NCI-H128 (cell line): ENCODE results near the gene TRIM27.
"Not testable (repeated sequence)": the region's sequence is repeated elsewhere in the genome, so short reads cannot be mapped to it uniquely, and the experiment has no call there.

Source experiments
- DNase-seq: peaks from one replicate; lab custom pipeline; 2025; ENCODE audit not compliant: unreplicated experiment; lab: John Stamatoyannopoulos, UW

The TRIM27 gene

GRCh38 chr6:28923318-28924102, at the start of gene TRIM27:
Gene TRIM27, minus strand, starts transcription at chr6:28923985. Its CDS starts 353 bp downstream, at chr6:28923632.
- peak; percentile 54 for DNase-seq

- not testable (repeated sequence) for DNase-seq
Measured at GRCh38 chr6:28970056-28970455, 46.3 kb upstream of the TRIM27 start.

DNA sequence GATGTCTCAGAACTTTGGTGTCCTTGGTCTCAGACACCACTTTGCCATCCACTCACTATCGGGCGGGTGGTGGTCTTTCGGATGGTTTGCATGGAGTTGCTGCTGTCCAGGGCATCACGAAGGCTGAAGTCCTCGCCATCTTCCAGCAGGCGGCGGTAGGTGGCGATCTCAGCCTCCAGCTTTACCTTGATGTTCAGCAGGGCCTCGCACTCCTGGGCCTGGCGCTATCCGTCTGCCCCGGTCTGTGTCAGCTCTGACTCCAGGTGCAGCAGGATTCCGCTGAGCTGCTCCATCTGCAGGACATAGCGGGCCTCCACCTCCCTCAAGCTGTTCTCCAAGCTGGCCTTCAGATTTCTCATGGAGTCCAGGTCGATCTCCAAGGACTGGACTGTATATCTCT, 45.3 kb upstream of the TRIM27 start:
- no peak for DNase-seq

DNA sequence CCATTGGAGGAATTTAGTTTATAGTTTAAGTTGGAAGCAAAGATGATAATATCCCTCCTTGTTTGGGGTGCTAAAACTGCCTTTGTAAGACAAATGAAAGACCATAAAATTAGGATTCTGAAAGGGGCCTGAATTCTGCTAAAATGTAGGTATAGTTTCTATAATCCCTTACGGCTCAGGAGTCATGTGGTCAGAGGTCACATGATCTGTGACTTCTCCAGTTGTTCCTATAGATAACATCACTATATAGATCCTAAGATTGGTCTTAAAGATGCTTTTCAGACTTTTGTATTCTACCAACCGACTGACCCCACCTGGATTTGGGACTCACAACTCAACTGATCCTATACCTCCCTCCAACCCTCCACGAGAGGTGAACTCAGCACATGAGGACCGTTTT, 44.7 kb upstream of the TRIM27 start:
- no peak for DNase-seq

DNA sequence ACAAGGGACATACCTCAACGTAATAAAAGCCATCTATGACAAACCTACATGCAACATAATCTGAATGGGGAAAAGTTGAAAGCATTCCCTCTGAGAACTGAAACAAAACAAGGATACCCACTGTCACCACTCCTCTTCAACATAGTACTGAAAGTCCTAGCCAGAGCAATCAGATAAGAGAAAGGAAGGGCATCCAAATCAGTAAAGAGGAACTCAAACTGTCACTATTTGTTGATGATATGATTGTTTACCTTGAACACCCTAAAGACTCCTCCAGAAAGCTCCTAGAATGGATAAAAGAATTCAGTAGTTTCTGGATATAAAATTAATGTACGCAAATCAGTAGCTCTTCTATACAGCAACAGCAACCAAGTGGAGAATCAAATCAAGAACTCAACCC, 41.9 kb upstream of the TRIM27 start:
- no peak for DNase-seq

DNA sequence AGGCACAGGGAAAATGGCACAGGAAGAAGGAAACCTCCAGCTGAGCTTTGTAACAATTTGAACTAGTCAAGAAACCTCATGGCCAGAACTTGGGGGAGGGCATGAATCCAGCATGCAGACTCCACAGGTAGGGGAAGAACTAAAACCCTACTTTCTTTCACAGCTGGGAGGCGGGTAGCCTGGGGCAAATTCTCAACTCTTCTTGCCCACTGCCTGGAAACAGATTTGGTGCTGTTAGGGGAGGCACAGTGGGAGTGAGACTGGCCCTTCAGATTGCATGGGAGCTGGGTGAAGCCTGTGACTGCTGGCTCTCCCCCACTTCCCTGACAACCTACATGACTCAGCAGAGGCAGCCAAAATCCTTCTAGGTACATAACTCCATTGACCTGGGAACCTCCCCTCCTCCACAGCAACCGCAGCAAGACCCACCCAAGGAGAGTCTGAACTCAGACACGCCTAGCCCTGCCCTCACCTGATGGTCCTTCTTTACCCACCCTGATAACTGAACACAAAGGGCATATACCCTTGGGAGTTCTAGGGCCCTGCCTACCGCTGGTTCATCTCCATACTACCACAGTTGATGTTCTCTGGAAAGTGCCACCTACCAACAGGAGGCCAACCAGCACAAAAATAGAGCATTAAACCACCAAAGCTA, 37.2 kb upstream of the TRIM27 start:
- no peak for DNase-seq

- DNase-seq = not testable (repeated sequence)
Measured at GRCh38 chr6:28958561-28959243, 34.9 kb upstream of the TRIM27 start.

DNA sequence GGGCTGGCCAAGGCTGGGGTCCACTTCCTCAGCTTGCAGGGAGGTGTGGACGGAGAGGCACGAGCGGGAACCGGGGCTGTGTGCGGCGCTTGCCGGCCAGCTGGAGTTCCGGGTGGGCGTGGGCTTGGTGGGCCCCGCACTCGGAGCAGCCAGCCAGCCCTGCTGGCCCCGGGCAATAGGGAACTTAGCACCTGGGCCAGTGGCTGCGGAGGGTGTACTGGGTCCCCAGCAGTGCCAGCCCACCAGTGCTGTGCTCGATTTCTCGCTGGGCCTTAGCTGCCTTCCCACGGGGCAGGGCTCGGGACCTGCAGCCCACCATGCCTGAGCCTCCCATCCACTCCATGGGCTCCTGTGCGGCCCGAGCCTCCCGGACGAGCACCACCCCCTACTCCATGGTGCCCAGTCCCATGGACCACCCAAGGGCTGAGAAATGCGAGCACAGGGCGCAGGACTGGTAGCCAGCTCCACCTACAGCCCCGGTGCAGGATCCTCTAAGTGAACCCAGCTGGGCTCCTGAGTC, 34.1 kb upstream of the TRIM27 start:
- not testable (repeated sequence) for DNase-seq

DNA sequence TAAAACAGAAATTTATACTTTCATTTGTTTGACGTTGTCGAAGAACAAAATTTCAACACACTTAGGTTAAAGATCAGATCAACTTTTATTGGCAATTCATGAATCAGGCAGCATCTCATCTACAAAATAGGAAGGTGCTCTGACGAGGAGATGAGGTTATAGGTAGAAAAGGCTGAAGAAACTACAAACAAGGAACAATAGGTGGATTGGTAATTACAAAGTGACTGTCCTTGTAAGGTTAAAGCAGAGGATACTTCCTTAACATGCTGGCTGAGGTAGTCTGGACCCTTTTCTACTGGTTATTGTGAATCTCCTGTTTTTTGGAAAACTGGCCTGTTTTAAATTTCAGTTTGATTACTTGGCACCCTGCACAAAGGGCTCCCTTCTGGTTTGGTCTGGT, 32.5 kb upstream of the TRIM27 start:
- no peak for DNase-seq

GRCh38 chr6:28953585-28954258, 29.9 kb upstream of the TRIM27 start:
- DNase-seq = no peak

GRCh38 chr6:28953039-28953584, 29.3 kb upstream of the TRIM27 start:
- DNase-seq = no peak

DNA sequence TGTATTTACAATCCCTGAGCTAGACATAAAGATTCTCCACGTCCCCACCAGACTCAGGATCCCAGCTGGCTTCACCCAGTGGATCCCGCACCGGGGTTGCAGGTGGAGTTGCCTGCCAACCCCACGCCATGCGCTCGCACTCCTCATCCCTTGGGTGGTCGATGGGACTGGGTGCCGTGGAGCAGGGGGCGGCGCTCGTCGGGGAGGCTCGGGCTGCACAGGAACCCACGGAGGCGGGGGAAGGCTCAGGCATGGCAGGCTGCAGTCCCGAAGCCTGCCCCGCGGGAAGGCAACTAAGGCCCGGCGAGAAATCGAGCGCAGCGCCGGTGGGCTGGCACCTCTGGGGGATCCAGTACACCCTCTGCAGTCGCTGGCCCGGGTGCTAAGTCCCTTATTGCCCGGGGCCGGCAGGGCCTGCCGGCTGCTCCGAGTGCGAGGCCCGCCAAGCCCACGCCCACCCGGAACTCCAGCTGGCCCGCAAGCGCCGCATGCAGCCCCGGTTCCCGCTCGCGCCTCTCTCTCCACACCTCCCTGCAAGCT, 25.9 kb upstream of the TRIM27 start:
- DNase-seq = not testable (repeated sequence)

GRCh38 chr6:28948782-28949486, 25.1 kb upstream of the TRIM27 start:
- no peak for DNase-seq

DNA sequence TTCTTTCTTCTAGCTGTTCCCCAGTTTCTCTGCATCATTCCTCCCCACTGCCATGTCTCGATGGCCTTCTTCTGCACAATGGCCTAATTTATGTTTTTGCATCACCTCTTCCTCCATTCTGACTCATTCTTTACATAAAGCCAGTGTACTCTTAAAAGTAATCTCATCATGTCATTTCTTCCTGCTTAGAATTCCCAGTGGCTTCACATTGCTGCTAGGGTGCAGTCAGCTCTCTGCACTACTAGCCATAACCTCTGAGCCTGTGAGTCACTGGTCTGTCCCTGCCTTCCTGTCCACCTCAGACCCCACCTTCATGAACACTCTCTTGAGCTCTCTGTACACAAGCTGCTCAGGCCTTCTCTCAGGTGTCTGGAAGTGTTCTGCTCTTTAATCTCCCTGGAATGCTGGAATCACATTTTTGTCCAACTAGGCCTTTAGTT, 24.1 kb upstream of the TRIM27 start:
- no peak for DNase-seq

DNA sequence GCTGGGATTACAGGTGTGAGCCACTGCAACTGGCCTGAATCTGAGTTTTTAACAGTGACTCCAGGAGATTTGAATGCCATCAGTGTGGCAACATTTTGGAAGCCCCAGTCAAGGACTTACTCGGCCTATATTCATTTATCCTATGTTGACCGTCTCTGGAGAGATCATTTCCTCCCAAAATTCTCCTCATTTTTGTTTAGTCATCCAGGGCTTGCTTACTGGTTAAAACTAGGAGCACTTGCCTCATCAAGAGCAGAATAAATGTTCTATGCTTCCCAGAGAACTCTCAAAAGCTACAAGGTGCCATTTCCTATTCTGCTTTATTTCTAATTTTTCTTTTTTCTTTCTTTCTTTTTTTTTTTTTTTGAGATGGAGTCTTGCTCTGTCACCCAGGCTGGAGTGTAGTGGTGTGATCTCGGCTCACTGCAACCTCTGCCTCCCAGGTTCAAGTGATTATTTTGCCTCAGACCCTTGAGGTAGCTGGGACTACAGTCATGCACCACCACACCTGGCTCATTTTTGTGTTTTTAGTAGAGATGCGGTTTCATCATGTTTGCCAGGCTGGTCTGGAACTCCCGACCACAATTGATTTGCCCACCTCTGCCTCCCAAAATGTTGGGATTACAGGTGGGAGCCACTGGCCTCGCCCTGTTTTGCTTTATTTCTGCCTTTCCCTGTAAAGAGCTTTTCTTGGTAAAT, 23.4 kb upstream of the TRIM27 start:
- no peak for DNase-seq

GRCh38 chr6:28945349-28945748, 21.6 kb upstream of the TRIM27 start:
- no peak for DNase-seq

- DNase-seq = no peak
Measured at GRCh38 chr6:28944412-28944865, 20.7 kb upstream of the TRIM27 start.

- no peak for DNase-seq
Measured at GRCh38 chr6:28943557-28944411, 20.0 kb upstream of the TRIM27 start.
